Measurements from ENCODE around the gene FBXO21. TPM values are rescaled to one million over a fixed set of nuclear protein-coding genes. Genes with fewer than 3 reads are reported as not detected.

FBXO21 gene
- total RNA-seq, 1 experiment from 2014 or later, result 37.8 TPM

DNA sequence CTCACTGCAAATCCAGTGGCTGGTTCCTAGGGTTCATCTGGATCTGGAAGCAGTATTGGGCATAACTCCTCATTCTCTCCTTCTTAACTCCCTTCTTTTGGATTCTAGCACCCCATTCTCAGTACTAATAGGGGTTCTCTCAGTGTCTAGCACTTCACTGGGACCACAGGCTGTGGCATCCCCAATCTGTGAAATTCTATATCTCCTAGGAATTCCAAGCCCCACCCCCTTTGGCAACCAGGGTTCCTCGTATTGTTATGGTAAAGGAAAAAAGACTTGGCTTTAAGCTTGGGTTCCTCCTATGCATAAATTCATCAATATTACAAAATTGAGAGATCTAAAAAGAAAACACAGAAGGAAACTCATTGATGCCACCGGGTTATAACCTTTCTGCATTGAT lies 45.0 kb upstream of the FBXO21 start:
- DNase-seq (ENCODE audit: low read depth, low spot score) (no peak), ATAC-seq (no peak)
- intact Hi-C loops (cut with micrococcal nuclease; ENCODE audit: unreplicated experiment) (loop anchor here (5.0 to 10.0 kb wide), 4 partner anchors 132 to 602 kb away; no protein-coding TSS in a partner anchor), in situ Hi-C loops (cut with HindIII; ENCODE audit: low pct_unique_long_range_greater_than_20kb, low sequenced_read_pairs) (loop anchor here (25.0 kb wide), 1 partner anchor 602 kb away; no protein-coding TSS in a partner anchor)
- TF ChIP-seq, protein P1, sequence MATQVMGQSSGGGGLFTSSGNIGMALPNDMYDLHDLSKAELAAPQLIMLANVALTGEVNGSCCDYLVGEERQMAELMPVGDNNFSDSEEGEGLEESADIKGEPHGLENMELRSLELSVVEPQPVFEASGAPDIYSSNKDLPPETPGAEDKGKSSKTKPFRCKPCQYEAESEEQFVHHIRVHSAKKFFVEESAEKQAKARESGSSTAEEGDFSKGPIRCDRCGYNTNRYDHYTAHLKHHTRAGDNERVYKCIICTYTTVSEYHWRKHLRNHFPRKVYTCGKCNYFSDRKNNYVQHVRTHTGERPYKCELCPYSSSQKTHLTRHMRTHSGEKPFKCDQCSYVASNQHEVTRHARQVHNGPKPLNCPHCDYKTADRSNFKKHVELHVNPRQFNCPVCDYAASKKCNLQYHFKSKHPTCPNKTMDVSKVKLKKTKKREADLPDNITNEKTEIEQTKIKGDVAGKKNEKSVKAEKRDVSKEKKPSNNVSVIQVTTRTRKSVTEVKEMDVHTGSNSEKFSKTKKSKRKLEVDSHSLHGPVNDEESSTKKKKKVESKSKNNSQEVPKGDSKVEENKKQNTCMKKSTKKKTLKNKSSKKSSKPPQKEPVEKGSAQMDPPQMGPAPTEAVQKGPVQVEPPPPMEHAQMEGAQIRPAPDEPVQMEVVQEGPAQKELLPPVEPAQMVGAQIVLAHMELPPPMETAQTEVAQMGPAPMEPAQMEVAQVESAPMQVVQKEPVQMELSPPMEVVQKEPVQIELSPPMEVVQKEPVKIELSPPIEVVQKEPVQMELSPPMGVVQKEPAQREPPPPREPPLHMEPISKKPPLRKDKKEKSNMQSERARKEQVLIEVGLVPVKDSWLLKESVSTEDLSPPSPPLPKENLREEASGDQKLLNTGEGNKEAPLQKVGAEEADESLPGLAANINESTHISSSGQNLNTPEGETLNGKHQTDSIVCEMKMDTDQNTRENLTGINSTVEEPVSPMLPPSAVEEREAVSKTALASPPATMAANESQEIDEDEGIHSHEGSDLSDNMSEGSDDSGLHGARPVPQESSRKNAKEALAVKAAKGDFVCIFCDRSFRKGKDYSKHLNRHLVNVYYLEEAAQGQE (IDR thresholded peaks at IDR 0.05; ENCODE audit: insufficient read depth in 1 of 2, low read depth in 2 of 2, low read length in 1 of 2), result no peak
- Histone ChIP-seq H3K9me3 (ENCODE audit: control insufficient read depth, insufficient read depth, low read depth, low read length) (no peaks in the 10 kb centered on the region), H3K4me3 (ENCODE audit: low read depth in 2 of 2, low read length in 2 of 2) (no peak overlapping the region), H3K36me3 (ENCODE audit: control insufficient read depth, insufficient read depth, low read length) (no peaks in the 10 kb centered on the region), H3K27me3 (ENCODE audit: control insufficient read depth, insufficient read depth, low read length) (peaks cover 3% of the 10 kb centered on the region; the same call in 1 of the 2 replicates), H3K27ac (ENCODE audit: low read length) (no peak overlapping the region), H3K4me1 (ENCODE audit: control insufficient read depth, insufficient read depth, low read length) (no peaks in the 10 kb centered on the region)
- POLR2A ChIA-PET, result no interaction called here
- BruUV-seq (replicated peaks), result no TSS peak
- CTCF ChIA-PET, result no interaction called here

- POLR2A ChIA-PET, result interaction anchor here (0.6 kb wide), 1 partner anchor 157 kb away, joined by 3 read pairs; no protein-coding TSS in a partner anchor
- DNase-seq (ENCODE audit: low read depth, low spot score) (no peak), ATAC-seq (no peak)
- Histone ChIP-seq H3K27me3 (ENCODE audit: control insufficient read depth, insufficient read depth, low read length) (peaks cover 1% of the 10 kb centered on the region; the same call in 1 of the 2 replicates), H3K4me1 (ENCODE audit: control insufficient read depth, insufficient read depth, low read length) (no peaks in the 10 kb centered on the region), H3K36me3 (ENCODE audit: control insufficient read depth, insufficient read depth, low read length) (no peaks in the 10 kb centered on the region), H3K27ac (ENCODE audit: low read length) (no peak overlapping the region), H3K4me3 (ENCODE audit: low read depth in 2 of 2, low read length in 2 of 2) (no peak overlapping the region), H3K9me3 (ENCODE audit: control insufficient read depth, insufficient read depth, low read depth, low read length) (no peaks in the 10 kb centered on the region)
- TF ChIP-seq, protein P2, sequence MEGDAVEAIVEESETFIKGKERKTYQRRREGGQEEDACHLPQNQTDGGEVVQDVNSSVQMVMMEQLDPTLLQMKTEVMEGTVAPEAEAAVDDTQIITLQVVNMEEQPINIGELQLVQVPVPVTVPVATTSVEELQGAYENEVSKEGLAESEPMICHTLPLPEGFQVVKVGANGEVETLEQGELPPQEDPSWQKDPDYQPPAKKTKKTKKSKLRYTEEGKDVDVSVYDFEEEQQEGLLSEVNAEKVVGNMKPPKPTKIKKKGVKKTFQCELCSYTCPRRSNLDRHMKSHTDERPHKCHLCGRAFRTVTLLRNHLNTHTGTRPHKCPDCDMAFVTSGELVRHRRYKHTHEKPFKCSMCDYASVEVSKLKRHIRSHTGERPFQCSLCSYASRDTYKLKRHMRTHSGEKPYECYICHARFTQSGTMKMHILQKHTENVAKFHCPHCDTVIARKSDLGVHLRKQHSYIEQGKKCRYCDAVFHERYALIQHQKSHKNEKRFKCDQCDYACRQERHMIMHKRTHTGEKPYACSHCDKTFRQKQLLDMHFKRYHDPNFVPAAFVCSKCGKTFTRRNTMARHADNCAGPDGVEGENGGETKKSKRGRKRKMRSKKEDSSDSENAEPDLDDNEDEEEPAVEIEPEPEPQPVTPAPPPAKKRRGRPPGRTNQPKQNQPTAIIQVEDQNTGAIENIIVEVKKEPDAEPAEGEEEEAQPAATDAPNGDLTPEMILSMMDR (IDR thresholded peaks at IDR 0.05), result no peak
- TF ChIP-seq TCF7L2 (IDR thresholded peaks at IDR 0.05; ENCODE audit: low read depth, low read length) (no peak), SIN3A (IDR thresholded peaks at IDR 0.05; ENCODE audit: borderline replicate concordance, insufficient read depth, low read depth, low read length) (no peak), POLR2AphosphoS5 (IDR thresholded peaks at IDR 0.05; ENCODE audit: low read depth, low read length) (no peak)
- TF ChIP-seq, protein P1 (IDR thresholded peaks at IDR 0.05; ENCODE audit: insufficient read depth in 1 of 2, low read depth in 2 of 2, low read length in 1 of 2), result no peak
- CTCF ChIA-PET, result interaction anchor here (0.5 to 1.1 kb wide), 2 partner anchors 71 to 353 kb away, joined by 3 to 4 read pairs; no protein-coding TSS in a partner anchor
- BruUV-seq (replicated peaks), result no TSS peak
- in situ Hi-C loops (cut with HindIII; ENCODE audit: low pct_unique_long_range_greater_than_20kb, low sequenced_read_pairs) (loop anchor here (25.0 kb wide), 1 partner anchor 603 kb away; no protein-coding TSS in a partner anchor), intact Hi-C loops (cut with micrococcal nuclease; ENCODE audit: unreplicated experiment) (loop anchor here (10.0 kb wide), 2 partner anchors 350 to 440 kb away; no protein-coding TSS in a partner anchor)
These were observed 44.2 kb upstream of the FBXO21 start for GRCh38 chr12:117234441-117234840.
